Adipocyte (in vitro differentiated cells): ENCODE measurements around the gene KCNH5.

Experiments
- DNase-seq: peaks from one replicate; pipeline ENCODE4 v3.0.0-alpha.2; 2015; ENCODE audit warnings: low read depth
- H3K27me3 ChIP-seq: replicated peaks from 2 replicates; pipeline ENCODE4 v1.7.0; 2013; ENCODE audit warnings: mild to moderate bottlenecking, low read length, moderate library complexity; ENCODE audit not compliant: control insufficient read depth, insufficient read depth
- H3K36me3 ChIP-seq: 2 replicates; pipeline ENCODE4 v1.7.0; 2013; ENCODE audit warnings: low read length, mild to moderate bottlenecking, moderate library complexity; ENCODE audit not compliant: control insufficient read depth, insufficient read depth, severe bottlenecking
- H3K4me1 ChIP-seq: 2 replicates; pipeline ENCODE4 v1.7.0; 2013; ENCODE audit warnings: mild to moderate bottlenecking, low read length, moderate library complexity; ENCODE audit not compliant: control insufficient read depth, insufficient read depth
- H3K4me3 ChIP-seq: 2 replicates; pipeline ENCODE4 v1.7.0; 2013; ENCODE audit warnings: mild to moderate bottlenecking, low read length, moderate library complexity
- H3K9ac ChIP-seq: 2 replicates; pipeline ENCODE4 v1.7.0; 2013; ENCODE audit warnings: mild to moderate bottlenecking, low read length, moderate library complexity
- H3K9me3 ChIP-seq: 2 replicates; pipeline ENCODE4 v1.7.0; 2013; ENCODE audit warnings: mild to moderate bottlenecking, low read length, moderate library complexity; ENCODE audit not compliant: control insufficient read depth

Gene KCNH5

GRCh38 chr14:62934439-62934838, 110.8 kb downstream of the KCNH5 start:
- Histone ChIP-seq H3K4me1 (no peaks in the 10 kb centered on the region), H3K9me3 (no peaks in the 10 kb centered on the region), H3K27me3 (no peaks in the 10 kb centered on the region), H3K36me3 (no peaks in the 10 kb centered on the region), H3K9ac (no peak overlapping the region), H3K4me3 (no peak overlapping the region)
- no peak for DNase-seq

- peak; percentile 22 for DNase-seq
- Histone ChIP-seq H3K36me3 (no peaks in the 10 kb centered on the region), H3K4me1 (peaks cover 22% of the 10 kb centered on the region), H3K9ac (peak overlapping the region; percentile 51), H3K9me3 (peaks cover 3% of the 10 kb centered on the region), H3K27me3 (no peaks in the 10 kb centered on the region), H3K4me3 (peak overlapping the region; percentile 54)
Measured at GRCh38 chr14:62921466-62921865, 123.8 kb downstream of the KCNH5 start.

GRCh38 chr14:62916551-62916950, 128.7 kb downstream of the KCNH5 start:
- Histone ChIP-seq H3K36me3 (no peaks in the 10 kb centered on the region), H3K27me3 (no peaks in the 10 kb centered on the region), H3K4me1 (peaks cover 16% of the 10 kb centered on the region), H3K9ac (no peak overlapping the region), H3K4me3 (no peak overlapping the region), H3K9me3 (no peaks in the 10 kb centered on the region)
- no peak for DNase-seq

GRCh38 chr14:62914873-62915272, 130.4 kb downstream of the KCNH5 start:
- Histone ChIP-seq H3K27me3 (no peaks in the 10 kb centered on the region), H3K9me3 (no peaks in the 10 kb centered on the region), H3K36me3 (no peaks in the 10 kb centered on the region), H3K9ac (no peak overlapping the region), H3K4me1 (peaks cover under 1% of the 10 kb centered on the region), H3K4me3 (no peak overlapping the region)
- no peak for DNase-seq

GRCh38 chr14:62914025-62914424, 131.2 kb downstream of the KCNH5 start:
- Histone ChIP-seq H3K4me1 (no peaks in the 10 kb centered on the region), H3K4me3 (no peak overlapping the region), H3K9me3 (no peaks in the 10 kb centered on the region), H3K27me3 (no peaks in the 10 kb centered on the region), H3K36me3 (no peaks in the 10 kb centered on the region), H3K9ac (no peak overlapping the region)
- peak; percentile 27 for DNase-seq

GRCh38 chr14:62908506-62908905, 136.8 kb downstream of the KCNH5 start:
- no peaks in the 10 kb centered on the region for H3K36me3 ChIP-seq
- no peak for DNase-seq
- no peak overlapping the region for H3K4me3 ChIP-seq
- H3K9ac ChIP-seq, result no peak overlapping the region
- no peaks in the 10 kb centered on the region for H3K27me3 ChIP-seq
- H3K4me1 ChIP-seq, result no peaks in the 10 kb centered on the region
- H3K9me3 ChIP-seq, result no peaks in the 10 kb centered on the region

- H3K4me1 ChIP-seq, result no peaks in the 10 kb centered on the region
- H3K36me3 ChIP-seq, result no peaks in the 10 kb centered on the region
- no peak overlapping the region for H3K4me3 ChIP-seq
- no peak overlapping the region for H3K9ac ChIP-seq
- no peaks in the 10 kb centered on the region for H3K9me3 ChIP-seq
- no peaks in the 10 kb centered on the region for H3K27me3 ChIP-seq
- DNase-seq, result no peak
Measured at GRCh38 chr14:62905566-62905965, 139.7 kb downstream of the KCNH5 start.

- H3K4me3 ChIP-seq, result no peak overlapping the region
- no peak for DNase-seq
- H3K9me3 ChIP-seq, result no peaks in the 10 kb centered on the region
- no peaks in the 10 kb centered on the region for H3K27me3 ChIP-seq
- H3K4me1 ChIP-seq, result no peaks in the 10 kb centered on the region
- H3K9ac ChIP-seq, result no peak overlapping the region
- no peaks in the 10 kb centered on the region for H3K36me3 ChIP-seq
Measured at GRCh38 chr14:62897771-62898170, 147.5 kb downstream of the KCNH5 start.

- H3K36me3 ChIP-seq, result no peaks in the 10 kb centered on the region
Measured at GRCh38 chr14:62896932-62897456, 148.3 kb downstream of the KCNH5 start.

GRCh38 chr14:62894736-62895135, 150.5 kb downstream of the KCNH5 start:
- no peak for DNase-seq
- Histone ChIP-seq H3K9me3 (no peaks in the 10 kb centered on the region), H3K4me1 (no peaks in the 10 kb centered on the region)

More at GRCh38 chr14:62896932-62897456, 148.3 kb downstream of the KCNH5 start:
- H3K9ac ChIP-seq, result no peak overlapping the region
- H3K4me3 ChIP-seq, result no peak overlapping the region
- H3K4me1 ChIP-seq, result no peaks in the 10 kb centered on the region
- no peaks in the 10 kb centered on the region for H3K9me3 ChIP-seq
- peak; percentile 38 for DNase-seq
- no peaks in the 10 kb centered on the region for H3K27me3 ChIP-seq

GRCh38 chr14:62889364-62889763, 155.9 kb downstream of the KCNH5 start:
- no peaks in the 10 kb centered on the region for H3K9me3 ChIP-seq
- H3K9ac ChIP-seq, result no peak overlapping the region
- H3K4me3 ChIP-seq, result no peak overlapping the region
- H3K36me3 ChIP-seq, result no peaks in the 10 kb centered on the region
- H3K27me3 ChIP-seq, result no peaks in the 10 kb centered on the region
- no peaks in the 10 kb centered on the region for H3K4me1 ChIP-seq
- no peak for DNase-seq

More at GRCh38 chr14:62894736-62895135, 150.5 kb downstream of the KCNH5 start:
- H3K36me3 ChIP-seq, result no peaks in the 10 kb centered on the region
- H3K27me3 ChIP-seq, result no peaks in the 10 kb centered on the region
- H3K9ac ChIP-seq, result no peak overlapping the region
- H3K4me3 ChIP-seq, result no peak overlapping the region

GRCh38 chr14:62886461-62886860, 158.8 kb downstream of the KCNH5 start:
- no peaks in the 10 kb centered on the region for H3K36me3 ChIP-seq
- no peaks in the 10 kb centered on the region for H3K9me3 ChIP-seq
- no peaks in the 10 kb centered on the region for H3K4me1 ChIP-seq
- DNase-seq, result no peak
- H3K9ac ChIP-seq, result no peak overlapping the region
- no peak overlapping the region for H3K4me3 ChIP-seq
- no peaks in the 10 kb centered on the region for H3K27me3 ChIP-seq
